GM21737 (cell line): ENCODE data around the gene PCBP2.

ENCODE experiments used
- ATAC-seq: cut with Tn5 transposase; IDR thresholded peaks from one replicate; pipeline ENCODE4 v1.9.1; 2021; ENCODE audit warnings: mild to moderate bottlenecking, moderate library complexity; ENCODE audit not compliant: unreplicated experiment

The PCBP2 gene

DNA sequence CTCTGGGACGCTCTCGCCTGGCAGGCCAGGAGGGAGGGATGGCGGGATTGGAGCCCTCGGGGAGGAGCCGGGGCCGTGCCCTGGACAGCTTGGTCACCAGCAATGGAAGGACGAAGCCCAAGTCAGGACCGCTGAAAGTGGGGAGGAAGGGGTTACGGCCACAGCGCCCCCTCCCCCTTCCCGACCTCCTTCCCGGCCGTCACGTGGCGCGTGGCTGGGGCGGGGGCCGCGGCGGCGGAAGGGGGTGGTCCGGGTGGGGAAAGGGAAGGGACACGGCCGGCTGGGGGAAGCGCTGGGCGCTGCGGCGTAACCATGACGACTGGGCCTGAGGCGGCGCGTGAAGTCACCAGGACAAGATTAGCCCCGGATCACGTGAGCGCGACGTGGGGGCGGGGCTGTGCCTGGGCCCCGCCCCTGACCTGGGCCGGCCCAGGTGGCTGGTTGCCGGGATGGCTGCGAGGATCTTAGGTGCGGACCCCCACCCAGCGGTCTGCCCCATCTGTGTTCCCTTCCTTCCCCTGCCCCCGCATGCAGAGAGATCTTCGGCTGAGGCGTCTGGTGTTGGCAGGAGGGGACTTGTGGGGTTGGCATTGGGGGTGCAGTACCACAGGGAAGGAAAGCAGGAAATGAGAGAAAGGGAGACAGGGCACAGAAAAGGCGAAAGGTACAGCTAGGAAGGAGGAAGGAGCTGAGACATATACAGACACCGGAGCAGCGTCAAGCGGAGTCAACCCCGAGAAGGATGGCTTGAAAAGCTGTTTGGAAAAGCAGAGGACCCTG is 41.1 kb downstream of the PCBP2 start:
- ATAC-seq = peak; percentile 93

DNA sequence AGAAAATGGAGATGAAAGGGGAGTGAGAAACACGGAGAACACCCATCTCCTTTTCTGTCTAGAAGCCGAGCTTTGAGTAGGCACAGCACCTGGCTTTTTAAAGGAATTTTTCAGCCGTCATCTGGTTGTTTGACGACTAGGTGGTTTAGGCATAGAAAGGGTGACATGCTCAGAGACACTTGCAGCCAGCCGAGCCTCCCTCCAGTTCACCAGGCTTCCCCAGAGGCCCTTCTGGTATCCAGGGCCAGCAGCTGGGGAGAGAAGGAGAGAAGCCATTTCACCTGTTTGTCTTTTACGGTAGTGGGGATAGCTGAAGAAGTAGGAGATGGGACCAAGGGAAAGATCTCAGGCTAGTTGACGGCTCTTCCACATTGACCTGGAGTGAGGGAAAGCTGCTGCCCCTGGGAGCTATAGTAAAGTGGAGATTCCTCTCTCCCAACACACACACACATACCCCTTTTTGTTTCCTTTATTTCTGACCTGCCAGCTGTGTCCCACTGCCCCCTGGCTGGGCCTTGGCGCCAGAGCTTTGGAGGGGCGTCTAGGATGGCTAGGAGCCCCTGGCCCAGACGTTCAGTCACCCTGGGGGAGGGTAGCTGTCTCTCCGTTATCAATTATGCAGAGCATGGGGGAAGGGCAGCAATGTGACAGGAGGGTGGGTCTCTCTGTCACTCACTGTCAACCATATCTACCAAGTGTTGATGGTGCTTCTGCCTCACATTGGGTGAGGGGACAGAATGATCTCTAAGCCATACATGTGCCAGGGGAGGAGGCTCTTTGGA is 41.9 kb downstream of the PCBP2 start:
- no peak for ATAC-seq

DNA sequence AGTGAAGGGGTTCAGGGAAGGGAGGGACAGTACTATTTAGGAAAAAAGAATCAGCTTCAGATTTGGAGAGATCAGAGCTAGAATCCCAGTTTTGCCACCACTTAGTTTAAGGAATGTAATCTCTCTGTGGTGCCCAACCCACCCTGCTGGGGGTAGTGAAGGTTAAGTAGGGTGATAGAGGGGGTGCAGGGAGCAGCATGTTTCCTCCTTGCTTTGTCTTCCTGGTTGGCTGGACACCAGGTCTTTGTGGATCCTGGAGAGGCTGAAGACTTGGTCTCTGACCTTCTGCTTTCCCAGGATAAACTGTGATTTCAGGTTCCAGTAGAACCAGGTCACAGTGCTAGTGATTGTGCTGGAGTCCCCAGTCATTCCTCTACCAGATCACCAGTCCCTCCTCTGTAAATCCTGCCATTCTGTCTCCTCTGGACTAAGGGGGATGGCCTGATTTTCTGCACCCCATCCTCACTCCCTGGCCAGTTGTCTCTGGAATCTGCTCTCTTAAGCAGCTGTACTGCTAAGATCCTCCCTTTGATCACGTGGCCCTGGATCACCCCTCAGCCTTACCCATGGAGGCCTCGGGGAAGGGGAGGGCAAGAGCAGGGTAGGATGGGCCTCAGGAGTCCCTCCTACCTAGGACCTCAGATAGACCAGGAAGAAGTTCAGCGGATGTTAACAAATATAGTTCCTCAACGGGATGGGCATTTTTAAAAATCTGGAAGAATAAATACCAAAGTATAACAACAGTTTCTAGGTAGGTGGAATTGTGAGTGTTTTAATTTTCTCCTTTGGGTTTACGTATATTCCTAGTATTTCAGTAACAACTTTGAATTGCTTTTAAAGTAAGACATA is 44.2 kb downstream of the PCBP2 start:
- no peak for ATAC-seq

DNA sequence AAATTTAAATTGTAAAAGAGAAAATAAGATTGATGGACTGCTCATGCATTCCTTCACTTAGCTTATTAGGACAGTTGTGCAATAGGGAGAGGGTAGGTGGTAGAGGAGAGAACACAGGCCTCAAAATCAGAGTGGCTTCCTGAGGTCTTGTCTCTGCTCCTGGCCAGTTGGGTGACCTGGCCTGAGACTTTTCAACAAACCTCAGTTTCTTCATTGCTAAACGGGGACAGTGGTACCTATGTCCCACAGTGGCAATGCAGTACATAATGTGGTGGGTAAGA is 44.8 kb downstream of the PCBP2 start:
- no peak for ATAC-seq

DNA sequence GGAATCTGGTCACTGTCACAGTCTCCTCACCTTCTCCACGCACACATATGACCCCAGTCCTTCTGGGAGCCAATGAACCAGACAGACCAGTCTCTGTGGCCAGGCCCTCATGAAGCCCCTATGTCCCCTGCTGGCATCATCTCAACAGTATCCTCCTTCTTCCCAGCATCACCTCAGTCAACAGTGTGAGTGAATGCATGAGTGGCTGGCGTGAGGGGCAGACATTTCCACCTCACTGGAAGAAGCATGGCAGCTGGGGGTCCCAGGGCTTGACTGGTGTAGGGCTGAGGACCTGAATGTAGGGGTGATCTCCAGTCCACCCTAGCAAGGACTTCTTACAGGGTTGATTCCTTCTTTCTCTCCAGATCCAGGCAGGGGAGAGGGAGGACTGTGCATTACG is 45.6 kb downstream of the PCBP2 start:
- ATAC-seq = no peak

DNA sequence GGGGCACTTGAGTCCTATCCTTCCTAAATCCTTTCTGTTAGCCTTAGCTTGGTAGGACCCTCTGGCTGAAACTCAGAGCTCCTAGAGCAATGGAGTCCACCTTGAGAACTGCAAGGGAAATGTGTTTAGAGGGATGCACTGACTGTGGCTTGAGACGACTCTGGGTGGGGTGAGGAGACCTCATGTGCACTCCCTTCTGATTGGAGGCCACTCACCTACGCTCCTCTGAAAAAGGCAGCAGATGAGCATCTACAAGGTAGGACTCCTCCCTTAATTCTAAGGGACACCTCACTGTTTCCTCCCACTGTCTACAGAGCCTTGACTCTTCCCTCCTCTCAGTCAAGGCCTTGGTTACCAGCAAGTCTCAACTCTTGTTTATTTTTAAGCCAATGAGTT is 46.3 kb downstream of the PCBP2 start:
- ATAC-seq = no peak

DNA sequence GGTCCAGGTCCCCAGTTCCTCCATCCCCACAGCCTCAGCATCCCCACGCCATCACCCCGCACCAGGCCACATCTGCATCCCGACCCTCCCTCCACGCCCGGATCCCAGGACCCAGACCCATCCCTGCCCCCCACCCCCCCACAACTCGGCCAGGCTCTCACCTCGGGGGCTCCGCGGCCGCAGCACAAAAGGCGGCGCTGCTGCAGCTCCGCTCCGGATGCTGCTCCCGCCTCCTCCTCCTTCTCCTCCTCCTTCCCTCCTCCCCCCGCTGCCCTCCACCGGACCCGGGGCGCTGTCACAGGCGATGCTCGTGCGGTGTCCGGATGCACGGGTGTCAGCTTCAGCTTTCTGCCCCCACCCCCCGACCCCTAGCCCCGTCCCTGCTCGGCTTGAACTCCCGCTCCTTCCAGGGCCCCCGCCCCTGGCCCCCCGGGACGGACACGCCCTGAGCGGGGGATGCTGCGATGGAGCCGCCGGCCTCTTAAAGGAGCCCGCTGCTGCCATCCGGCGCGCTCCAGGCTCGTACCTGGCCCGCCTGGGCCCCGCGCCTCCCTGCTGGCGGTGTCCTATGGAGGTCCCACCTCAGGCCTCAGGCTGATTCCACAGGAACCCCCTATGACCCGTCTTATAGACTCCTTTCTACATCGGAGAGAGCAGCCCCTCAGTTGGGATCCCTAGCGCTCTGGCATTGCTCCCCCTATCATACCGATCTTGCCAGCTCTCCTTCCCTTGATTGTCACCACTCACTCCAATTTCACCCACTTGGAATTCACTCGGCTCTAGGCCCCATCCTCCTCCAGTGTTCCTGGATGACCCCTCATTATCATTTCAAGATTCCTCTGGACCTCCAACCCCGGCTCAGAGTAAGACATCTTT is 47.6 kb downstream of the PCBP2 start, which contains the start of gene MAP3K12:
MAP3K12 (minus strand) TSS at position 193 of the 876 bp plus-strand sequence. CDS start 12,067 bp downstream, outside the sequence.
- no peak for ATAC-seq

DNA sequence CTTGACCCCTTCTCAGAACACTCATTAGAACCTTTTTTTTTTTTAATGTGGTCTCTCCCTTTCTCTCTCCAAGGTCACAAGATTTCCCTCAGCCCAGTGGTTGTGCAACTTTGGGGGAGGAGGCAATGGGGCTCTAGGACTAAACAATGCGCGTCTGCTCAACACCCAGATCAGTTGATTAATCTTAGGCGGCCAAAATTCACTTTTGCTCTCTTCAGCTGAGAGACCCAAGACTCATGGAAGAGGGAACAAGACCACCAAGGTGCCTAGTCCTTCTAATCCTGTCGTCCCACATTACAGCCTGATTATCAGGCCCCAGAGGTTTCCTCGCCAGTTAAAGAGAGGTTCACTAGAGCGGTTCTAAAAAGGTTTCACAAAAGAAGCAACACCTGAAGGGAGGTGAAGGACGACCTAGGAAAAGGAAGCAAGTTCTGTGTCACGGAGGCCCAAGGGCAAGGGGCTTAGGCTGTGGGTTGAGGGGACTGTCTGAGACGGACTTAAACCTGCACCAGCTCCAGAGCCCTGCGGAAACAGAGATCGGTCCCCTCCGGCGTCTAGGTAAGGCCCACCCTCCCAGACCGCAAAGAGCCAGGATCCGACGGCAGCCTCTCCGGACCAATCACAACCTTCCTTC is 48.4 kb downstream of the PCBP2 start:
- no peak for ATAC-seq

DNA sequence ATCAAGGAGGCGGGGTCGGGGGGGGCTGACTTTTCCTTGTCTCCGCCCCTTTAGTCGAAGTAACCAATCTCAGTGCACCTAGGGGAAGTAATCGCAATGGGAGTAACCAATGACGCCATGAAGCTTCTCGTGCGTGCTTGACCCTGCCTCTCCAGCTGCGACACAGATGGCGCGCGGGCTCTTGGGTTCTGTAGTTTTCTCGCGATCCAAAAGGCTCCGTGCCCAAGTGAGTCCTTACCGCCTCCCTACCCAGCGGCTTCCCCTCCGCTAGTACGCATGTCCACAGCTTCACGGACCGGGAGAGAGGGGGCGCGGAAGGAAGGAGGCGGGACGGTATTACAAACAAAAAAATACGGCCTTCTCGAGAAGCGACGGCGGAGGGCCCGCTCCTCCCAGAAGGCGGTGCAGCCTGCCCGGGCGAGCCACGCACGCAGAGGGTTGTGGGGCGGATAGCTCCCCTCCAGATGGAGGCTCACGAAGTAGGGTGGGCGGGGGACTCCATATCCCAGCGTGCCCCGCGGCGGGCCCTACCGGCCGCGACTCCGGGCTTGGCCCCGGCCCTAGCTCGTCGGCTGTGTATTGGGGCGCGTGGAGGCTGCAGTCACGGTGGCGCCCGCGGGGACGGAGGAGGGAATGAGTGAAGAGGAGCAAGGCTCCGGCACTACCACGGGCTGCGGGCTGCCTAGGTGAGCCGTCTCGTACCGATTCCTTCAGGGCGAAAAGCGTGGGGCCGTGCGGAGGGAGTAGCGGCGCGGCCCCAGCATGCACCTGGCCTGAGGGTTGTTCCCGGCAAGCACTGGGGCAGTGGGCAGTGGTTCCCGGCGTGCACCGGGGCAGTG is 49.1 kb downstream of the PCBP2 start, which contains the start of gene TARBP2:
TARBP2 (plus strand) TSS at position 508 of the 839 bp plus-strand sequence; CDS start at position 634, 126 bp downstream.
- peak; percentile 67 for ATAC-seq

DNA sequence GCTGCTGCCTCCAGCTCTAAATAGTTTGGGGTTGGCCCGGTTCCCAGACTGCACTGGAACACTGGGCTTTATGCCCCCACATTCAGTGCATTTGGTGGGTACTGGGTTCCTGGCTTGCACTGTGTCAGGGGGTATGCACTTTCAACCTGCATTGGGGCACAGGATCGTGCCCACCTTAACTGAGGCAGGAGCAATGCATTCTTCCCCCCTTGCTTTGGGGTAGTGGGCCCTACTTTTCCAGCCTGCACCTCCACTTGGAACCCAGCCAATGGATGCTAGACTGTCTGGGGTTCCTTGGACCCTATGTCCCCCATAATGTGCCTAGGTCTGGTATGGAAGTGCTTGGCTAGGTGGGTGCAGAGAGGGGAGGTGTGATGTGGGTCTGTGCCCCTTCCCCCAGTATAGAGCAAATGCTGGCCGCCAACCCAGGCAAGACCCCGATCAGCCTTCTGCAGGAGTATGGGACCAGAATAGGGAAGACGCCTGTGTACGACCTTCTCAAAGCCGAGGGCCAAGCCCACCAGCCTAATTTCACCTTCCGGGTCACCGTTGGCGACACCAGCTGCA is 49.8 kb downstream of the PCBP2 start:
- ATAC-seq = no peak

DNA sequence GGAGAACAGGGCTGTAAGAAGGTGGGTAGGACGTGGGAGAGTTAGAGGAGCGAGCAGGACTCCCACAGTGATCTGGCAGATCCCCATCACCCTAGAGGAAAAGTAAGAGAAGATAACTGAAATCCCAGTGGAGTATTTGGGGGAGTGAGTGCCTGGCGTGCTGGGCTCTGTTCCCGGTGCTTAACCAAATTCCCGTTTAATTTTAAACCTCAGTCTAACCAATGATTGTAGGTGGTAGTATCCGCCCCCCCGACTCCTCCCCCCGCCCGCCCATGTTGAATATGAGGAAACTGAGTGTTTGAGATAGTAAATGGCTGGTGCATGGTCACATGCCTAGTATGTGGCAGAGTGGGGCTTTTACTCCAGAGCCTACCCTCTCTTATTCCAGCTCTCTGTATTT is 50.4 kb downstream of the PCBP2 start:
- ATAC-seq = no peak

DNA sequence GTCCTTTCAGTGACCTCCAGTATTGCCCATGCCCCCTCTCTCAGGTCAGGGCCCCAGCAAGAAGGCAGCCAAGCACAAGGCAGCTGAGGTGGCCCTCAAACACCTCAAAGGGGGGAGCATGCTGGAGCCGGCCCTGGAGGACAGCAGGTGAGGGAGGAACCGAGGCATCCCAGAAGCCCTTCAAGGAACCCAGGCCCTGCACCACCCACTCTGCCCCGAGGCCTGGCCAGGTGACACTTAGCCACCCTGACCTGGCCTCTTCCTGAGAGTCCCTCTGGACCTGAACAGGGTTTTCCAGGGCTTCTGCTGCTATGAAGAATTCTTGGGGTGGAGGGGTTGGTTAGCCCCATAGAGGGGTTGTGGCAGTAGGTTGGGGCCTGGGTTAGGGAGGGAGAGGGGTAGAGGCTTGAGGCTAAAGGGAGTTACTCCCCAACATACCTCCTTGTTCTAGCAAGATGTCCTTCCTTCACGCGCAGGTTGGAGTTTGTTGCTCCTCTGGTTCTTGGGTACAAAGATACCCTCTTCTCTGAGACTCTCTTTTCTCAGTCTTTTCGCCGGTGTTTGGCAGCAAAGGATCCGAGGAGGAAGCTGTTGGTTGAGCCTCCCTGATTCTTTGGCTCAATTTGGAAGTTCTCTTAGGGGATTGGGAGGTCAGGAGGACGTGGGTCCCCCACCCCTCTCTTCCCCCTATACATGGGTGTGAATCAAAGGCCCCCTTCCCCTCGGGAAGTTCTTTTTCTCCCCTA is 51.3 kb downstream of the PCBP2 start:
- no peak for ATAC-seq

DNA sequence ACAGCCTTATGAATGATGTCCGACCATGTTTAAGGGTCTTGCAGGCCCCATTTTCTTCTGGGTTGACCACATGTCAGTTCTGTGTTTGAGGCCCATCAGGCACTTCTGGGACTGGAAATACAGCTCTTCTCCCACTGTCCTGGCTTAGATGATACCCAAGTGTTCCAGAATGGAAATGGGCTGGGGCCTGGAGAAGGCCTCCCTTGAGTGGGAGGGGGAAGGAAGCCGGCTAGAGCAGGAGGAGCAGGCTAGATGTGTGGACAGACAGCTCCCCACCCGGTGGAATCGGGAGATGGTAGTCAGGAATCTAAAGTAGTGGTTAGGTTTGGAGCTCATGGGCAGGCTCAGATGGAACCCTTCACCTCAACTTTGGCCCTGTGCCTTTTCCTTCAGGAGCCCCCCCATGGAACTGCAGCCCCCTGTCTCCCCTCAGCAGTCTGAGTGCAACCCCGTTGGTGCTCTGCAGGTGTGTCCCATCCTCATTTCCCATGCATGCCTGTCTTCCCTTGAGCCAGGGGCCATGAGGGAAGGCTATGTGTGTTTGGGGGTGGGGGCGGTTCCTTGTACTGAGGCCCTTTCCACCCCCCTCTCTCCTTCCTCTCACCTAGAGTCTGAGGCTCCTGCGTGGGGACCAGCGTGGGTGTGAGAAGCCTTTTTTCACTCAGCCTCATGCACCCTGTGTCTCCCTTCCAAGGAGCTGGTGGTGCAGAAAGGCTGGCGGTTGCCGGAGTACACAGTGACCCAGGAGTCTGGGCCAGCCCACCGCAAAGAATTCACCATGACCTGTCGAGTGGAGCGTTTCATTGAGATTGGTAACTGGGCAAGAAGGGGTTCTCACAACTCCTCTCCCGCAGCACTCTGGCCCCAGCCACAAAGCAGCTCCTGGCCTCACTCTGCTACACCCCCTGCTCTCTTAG is 52.4 kb downstream of the PCBP2 start:
- ATAC-seq = no peak

DNA sequence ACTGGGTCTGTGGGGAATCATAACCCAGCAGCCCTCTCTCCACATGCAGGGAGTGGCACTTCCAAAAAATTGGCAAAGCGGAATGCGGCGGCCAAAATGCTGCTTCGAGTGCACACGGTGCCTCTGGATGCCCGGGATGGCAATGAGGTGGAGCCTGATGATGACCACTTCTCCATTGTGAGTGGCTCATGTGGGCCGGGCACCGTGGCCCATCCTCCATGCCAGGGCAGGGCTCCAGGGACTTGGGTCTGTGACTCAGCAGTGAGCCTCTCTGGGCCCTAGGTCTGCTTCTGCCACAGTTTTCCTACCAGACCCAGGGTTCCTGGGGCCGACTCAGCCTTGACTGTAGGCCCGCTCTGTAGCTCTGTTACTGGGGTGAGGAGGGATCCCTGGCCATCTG is 53.2 kb downstream of the PCBP2 start:
- no peak for ATAC-seq

DNA sequence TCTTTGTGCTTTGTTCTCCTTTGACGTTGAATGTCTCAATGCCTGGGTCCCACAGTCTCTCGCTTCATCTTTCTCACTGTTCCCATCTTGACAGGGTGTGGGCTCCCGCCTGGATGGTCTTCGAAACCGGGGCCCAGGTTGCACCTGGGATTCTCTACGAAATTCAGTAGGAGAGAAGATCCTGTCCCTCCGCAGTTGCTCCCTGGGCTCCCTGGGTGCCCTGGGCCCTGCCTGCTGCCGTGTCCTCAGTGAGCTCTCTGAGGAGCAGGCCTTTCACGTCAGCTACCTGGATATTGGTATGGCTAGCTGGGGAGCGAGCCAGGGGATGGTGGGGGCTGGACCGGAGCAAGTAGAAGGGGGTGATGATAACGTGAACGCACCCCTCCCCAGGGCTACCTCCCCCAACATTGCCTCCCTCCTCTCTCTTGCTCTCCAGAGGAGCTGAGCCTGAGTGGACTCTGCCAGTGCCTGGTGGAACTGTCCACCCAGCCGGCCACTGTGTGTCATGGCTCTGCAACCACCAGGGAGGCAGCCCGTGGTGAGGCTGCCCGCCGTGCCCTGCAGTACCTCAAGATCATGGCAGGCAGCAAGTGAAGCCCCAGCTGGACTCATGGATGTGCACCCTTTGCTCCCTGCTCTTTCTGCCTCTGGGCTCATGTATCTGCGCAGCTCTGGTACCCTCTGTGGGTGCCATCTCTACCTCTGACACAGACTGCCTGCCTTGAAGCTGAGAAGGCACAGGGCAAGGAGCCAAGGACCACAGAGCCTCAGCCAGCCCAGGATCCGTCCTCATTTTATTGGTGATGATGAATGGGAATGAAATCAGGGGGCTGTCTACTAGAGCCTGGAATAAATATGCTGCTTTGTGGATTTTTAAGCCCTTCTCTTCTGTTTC is 53.9 kb downstream of the PCBP2 start:
- no peak for ATAC-seq

DNA sequence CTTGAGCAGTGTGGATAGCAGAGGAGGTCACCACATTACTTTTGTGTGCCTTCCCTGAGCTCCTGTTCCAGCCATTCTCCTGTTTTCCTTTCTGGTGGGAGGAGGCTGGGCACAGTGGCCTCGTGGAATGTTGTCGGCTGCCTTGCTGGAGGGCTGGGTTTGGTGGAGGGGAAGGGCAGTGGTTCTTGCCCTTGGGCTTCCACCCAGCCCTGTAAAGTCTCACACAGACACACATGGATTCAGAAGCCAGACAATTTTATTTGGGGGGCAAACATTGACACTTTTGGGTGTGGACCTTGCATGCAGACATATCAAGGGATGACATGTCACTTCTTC is 54.5 kb downstream of the PCBP2 start:
- ATAC-seq = no peak
